ENCODE data around the gene SLC6A7.

DNA sequence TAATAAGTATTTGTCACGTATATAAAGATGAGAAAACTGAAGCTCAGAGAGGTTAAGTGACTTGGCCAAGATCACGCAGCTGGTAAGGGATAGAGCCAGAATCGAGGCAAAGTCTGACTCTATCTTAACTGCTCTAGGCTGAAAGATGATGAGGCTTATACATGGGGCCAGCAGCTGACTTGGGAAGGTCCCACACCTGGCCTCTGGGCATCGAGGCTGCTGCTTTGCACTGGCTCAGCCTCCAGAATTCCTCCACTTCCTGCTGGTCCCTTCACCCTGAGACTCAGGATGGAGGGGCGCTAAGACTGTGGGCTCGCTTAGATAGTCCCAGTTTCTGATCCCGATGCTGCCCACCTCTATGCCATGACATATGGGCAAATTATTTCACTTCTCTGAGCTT is 64.5 kb downstream of the SLC6A7 start:
- TF ChIP-seq, protein P1, sequence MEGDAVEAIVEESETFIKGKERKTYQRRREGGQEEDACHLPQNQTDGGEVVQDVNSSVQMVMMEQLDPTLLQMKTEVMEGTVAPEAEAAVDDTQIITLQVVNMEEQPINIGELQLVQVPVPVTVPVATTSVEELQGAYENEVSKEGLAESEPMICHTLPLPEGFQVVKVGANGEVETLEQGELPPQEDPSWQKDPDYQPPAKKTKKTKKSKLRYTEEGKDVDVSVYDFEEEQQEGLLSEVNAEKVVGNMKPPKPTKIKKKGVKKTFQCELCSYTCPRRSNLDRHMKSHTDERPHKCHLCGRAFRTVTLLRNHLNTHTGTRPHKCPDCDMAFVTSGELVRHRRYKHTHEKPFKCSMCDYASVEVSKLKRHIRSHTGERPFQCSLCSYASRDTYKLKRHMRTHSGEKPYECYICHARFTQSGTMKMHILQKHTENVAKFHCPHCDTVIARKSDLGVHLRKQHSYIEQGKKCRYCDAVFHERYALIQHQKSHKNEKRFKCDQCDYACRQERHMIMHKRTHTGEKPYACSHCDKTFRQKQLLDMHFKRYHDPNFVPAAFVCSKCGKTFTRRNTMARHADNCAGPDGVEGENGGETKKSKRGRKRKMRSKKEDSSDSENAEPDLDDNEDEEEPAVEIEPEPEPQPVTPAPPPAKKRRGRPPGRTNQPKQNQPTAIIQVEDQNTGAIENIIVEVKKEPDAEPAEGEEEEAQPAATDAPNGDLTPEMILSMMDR (conservative IDR thresholded peaks at IDR 0.05; ENCODE audit: low read length), result no peak
- no peak for TF ChIP-seq EZH2phosphoT487 (IDR thresholded peaks at IDR 0.05; ENCODE audit: borderline replicate concordance)

All from Loucy (cell line).